Measurements from ENCODE around the gene VCL. TPM values are rescaled to one million over a fixed set of nuclear protein-coding genes. Genes with fewer than 3 reads are reported as not detected.

Gene VCL
- total RNA-seq, 4 donors from 2014 or later, result 64.1 to 113 (median 73.4) TPM

DNA sequence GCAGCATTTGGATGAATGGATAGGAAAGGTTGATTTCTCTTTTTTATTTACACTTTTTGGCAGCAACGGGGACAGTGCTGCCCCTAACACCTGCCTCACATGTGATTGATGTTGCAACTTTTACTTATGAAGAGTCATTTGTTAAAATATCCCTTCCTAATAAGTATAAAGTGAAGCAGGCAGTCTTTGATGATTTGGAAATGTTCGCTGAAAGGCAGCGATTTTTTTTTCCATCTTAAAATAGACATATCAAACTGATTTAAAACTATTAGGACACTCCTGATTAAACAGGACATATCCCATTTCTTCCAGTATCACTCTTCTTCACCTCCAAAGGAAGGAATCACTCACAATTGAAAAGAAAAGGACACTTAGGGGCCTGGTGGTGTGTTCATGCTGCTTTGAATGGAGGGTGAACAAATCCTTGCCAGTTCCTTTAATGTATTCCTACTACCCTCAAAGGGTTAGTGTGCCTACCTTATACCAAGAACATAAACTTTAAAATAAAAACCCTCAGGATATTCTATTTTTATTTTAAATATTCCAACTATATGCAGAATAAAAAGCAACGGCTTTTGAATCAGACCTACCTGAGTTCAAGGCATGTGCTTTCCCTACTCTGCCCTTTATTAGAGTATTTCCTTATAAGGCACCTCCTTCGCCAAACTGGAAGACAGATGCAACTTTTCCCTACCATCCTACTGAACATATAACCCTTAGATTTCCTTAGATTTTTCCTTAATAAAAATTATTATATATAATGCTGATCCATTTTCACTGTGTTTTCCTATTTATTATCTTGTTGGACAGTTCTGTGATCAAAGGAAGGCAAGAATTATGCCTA lies 154.2 kb downstream of the VCL start:
- TF ChIP-seq, protein P1, sequence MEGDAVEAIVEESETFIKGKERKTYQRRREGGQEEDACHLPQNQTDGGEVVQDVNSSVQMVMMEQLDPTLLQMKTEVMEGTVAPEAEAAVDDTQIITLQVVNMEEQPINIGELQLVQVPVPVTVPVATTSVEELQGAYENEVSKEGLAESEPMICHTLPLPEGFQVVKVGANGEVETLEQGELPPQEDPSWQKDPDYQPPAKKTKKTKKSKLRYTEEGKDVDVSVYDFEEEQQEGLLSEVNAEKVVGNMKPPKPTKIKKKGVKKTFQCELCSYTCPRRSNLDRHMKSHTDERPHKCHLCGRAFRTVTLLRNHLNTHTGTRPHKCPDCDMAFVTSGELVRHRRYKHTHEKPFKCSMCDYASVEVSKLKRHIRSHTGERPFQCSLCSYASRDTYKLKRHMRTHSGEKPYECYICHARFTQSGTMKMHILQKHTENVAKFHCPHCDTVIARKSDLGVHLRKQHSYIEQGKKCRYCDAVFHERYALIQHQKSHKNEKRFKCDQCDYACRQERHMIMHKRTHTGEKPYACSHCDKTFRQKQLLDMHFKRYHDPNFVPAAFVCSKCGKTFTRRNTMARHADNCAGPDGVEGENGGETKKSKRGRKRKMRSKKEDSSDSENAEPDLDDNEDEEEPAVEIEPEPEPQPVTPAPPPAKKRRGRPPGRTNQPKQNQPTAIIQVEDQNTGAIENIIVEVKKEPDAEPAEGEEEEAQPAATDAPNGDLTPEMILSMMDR (IDR thresholded peaks at IDR 0.05; ENCODE audit: low read depth), result no peak

DNA sequence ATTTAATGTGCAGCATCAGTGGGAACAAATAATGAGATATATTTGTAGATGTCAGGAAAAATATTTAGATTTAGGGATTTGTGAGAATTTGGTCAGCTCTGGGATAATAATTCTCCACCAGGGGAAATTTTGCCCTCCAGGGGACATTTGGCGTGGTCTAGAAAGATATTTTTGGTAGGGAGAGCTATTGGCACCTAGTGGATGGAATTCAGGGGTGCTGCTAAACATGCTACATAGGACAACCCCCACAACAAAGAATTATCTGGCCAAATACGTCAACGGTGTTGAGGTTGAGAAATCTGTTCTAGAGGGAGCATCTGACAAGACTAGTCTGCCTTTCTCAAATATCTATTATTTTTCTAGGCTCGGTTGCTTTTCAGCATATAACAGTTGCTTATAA lies 155.2 kb downstream of the VCL start:
- TF ChIP-seq, protein P1 (IDR thresholded peaks at IDR 0.05; ENCODE audit: low read depth), result no peak

DNA sequence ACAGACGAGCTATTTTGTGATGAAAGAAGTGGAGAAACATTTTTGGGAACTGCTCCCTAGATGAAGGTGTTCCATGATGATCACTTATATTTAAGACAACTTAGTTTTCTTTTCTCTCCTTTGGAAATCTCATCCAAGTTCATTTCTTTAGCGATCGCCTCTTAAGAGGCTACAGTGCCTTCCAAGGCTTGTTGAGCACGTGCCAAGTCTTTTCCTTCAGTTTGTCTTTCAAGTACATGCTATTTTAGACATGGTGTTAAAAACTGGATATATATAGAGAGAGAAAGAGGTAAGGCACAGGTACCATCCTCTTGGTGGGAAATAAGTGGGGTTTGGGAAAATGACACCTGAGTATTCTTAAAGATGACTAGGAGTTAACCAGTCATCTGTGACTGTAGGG lies 155.8 kb downstream of the VCL start:
- TF ChIP-seq, protein P1 (IDR thresholded peaks at IDR 0.05; ENCODE audit: low read depth), result no peak

DNA sequence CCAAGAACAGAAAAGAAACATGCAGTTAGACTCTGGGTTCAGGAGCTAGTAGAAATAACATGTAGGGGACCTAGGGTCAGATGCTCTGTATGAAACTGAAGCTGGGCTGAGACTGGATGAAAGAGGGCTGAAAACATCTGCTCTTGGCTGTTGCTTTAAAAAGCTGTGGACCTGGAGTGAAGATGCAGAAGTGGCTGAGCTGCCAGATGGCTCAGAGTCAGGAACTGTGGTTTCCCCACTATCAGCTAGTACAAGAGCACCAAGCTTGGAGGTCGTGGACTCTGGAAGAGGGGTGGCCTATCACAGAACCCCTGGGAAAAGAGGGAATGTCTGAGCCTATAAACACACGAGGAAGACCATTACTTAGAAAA lies 159.0 kb downstream of the VCL start:
- TF ChIP-seq, protein P1 (IDR thresholded peaks at IDR 0.05; ENCODE audit: low read depth), result no peak

DNA sequence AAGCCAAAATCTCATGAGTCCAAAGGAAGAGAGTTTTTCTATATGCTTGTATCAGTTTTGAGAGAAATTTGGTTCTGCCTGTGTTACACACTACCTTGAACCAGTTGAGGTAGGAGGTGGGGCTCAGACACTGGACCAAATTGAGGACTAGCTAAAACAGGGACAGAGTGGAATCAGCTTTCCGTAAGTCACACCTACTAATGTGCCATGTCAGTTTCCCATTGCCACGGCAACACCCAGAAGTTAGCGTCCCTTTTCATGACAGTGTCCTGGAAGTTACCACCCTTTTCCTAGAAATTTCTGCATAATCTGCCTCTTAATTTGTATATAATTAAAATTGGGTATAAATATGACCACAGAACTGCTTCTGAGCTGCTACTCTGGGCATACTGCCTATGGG lies 162.1 kb downstream of the VCL start:
- TF ChIP-seq, protein P1 (IDR thresholded peaks at IDR 0.05; ENCODE audit: low read depth), result no peak

DNA sequence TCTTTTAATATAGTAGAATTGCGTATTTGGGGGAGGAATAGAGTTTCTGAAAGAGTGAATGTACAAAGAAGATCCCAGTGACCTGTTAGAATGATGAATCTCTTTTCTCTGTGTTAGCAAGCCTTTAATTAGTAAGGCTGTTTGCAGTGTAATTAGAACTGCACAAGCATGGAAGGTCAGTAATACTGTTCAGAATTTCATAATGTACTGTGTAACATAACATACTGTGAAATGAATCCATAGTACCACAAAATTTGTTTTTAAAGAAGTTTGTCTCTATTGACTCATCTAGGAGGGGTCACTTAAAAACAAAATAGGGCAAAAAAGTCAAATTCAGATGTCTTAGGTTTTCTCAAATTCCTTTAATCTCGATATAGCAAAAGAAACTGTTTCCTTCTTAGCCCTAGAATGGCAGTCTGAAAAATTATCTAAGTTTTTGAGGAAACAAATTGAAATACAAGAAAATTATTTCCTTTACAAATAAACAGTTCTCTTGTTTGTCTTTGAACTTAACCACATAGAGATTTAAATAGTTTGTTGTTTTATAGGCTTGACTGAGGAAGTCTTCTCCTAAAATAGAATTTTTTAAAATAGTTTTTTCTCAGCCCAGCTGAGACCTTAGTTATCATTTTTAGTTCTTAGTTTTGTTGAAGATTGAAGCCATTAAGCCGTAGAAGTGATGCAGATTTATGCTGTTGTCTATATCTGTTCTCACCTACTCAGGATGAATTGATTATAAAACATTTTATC lies 165.6 kb downstream of the VCL start:
- TF ChIP-seq, protein P1 (IDR thresholded peaks at IDR 0.05; ENCODE audit: low read depth), result no peak

Measured in subcutaneous adipose tissue (tissue), 4 donors.